Activated CD8-positive, alpha-beta T cell treated with anti-CD3 and anti-CD28 coated beads for 36 hours (primary cell): ENCODE data around the gene SPOCD1. TPM values are rescaled to one million over a fixed set of nuclear protein-coding genes. Genes with fewer than 3 reads are reported as not detected.

ENCODE experiments used
- ATAC-seq: fragments of 200-7000 bp; cut with Tn5 transposase; one replicate; pipeline ENCODE4 v1.10.0; 2021; ENCODE audit warnings: mild to moderate bottlenecking, moderate library complexity
- CTCF ChIA-PET: fragments of 350-600 bp; sonication (Branson Sonifier 250); formaldehyde crosslinking; loops from one replicate; lab custom pipeline; 2021; ENCODE audit warnings: antibody characterized with exemption; lab: Charles Lee
- POLR2A ChIA-PET: fragments of 350-600 bp; sonication (Branson Sonifier 250); formaldehyde crosslinking; loops from one replicate; lab custom pipeline; 2021; ENCODE audit warnings: antibody characterized with exemption; lab: Charles Lee
- DNase-seq: peaks from one replicate; pipeline ENCODE4 v3.0.0-alpha.2; 2020
- H3K27ac Mint-ChIP-seq: one replicate; pipeline ENCODE4 v1.8.0; 2021; ENCODE audit warnings: mild to moderate bottlenecking, mixed read lengths
- H3K27me3 Mint-ChIP-seq: one replicate; pipeline ENCODE4 v1.8.0; 2021; ENCODE audit warnings: mixed read lengths
- H3K36me3 Mint-ChIP-seq: one replicate; pipeline ENCODE4 v1.8.0; 2021; ENCODE audit warnings: low read depth, mixed read lengths
- H3K4me1 Mint-ChIP-seq: one replicate; pipeline ENCODE4 v1.8.0; 2021; ENCODE audit warnings: low read depth, mixed read lengths
- H3K4me3 Mint-ChIP-seq: one replicate; pipeline ENCODE4 v1.8.0; 2021; ENCODE audit warnings: mild to moderate bottlenecking, moderate library complexity, mixed read lengths
- H3K9me3 Mint-ChIP-seq: one replicate; pipeline ENCODE4 v1.8.0; 2021; ENCODE audit warnings: mixed read lengths
- CTCF ChIP-seq: fragments of 200-600 bp; IDR thresholded peaks from one replicate; pipeline ENCODE4 v1.8.0; 2022; ENCODE audit warnings: antibody characterized with exemption, mild to moderate bottlenecking
- intact Hi-C: fragments of 100-400 bp; cut with micrococcal nuclease; formaldehyde crosslinking; loops from one replicate; pipeline ENCODE4 v1.10.0; 2022
- total RNA-seq, 2 experiments: library from RNA; stranded (reverse); gene quantifications; one replicate each; pipeline ENCODE4 v1.2.3, GENCODE V29; 2021

The SPOCD1 gene
- total RNA-seq, 2 experiments from 2014 or later: not detected

GRCh38 chr1:31837451-31838158 is 21.8 kb upstream of the SPOCD1 start:
- ChIA-PET CTCF (interaction anchor here (3.1 kb wide), 1 partner anchor 126 kb away, joined by 16 read pairs; no protein-coding TSS in a partner anchor), POLR2A (interaction anchor here (0.8 kb wide), 1 partner anchor 43 kb away, joined by 3 read pairs; no protein-coding TSS in a partner anchor)
- no peak overlapping the region for H3K27ac Mint-ChIP-seq
- peaks cover 14% of the 10 kb centered on the region for H3K4me1 Mint-ChIP-seq
- ATAC-seq (no peak), DNase-seq (no peak)
- H3K4me3 Mint-ChIP-seq: no peak overlapping the region
- intact Hi-C loops: no loop called here
- no peaks in the 10 kb centered on the region for H3K9me3 Mint-ChIP-seq
- no peaks in the 10 kb centered on the region for H3K36me3 Mint-ChIP-seq
- H3K27me3 Mint-ChIP-seq: no peaks in the 10 kb centered on the region
- no peak for TF ChIP-seq CTCF

- TF ChIP-seq CTCF: no peak
- no peaks in the 10 kb centered on the region for H3K9me3 Mint-ChIP-seq
- H3K27ac Mint-ChIP-seq: no peak overlapping the region
- H3K4me3 Mint-ChIP-seq: no peak overlapping the region
- POLR2A ChIA-PET: interaction anchor here (0.8 to 2.0 kb wide), 3 partner anchors 12 to 44 kb away, joined by 3 to 10 read pairs (median 7); no protein-coding TSS in a partner anchor
- H3K27me3 Mint-ChIP-seq: no peaks in the 10 kb centered on the region
- no peak for ATAC-seq
- intact Hi-C loops: no loop called here
- no peak for DNase-seq
- H3K4me1 Mint-ChIP-seq: peaks cover 14% of the 10 kb centered on the region
- H3K36me3 Mint-ChIP-seq: no peaks in the 10 kb centered on the region
- CTCF ChIA-PET: interaction anchor here (1.1 to 3.1 kb wide), 4 partner anchors 76 to 167 kb away, joined by 3 to 16 read pairs (median 3); no protein-coding TSS in a partner anchor
Measured at GRCh38 chr1:31836638-31837037, 20.8 kb upstream of the SPOCD1 start.

GRCh38 chr1:31835415-31835814 is 19.6 kb upstream of the SPOCD1 start:
- H3K27me3 Mint-ChIP-seq: no peaks in the 10 kb centered on the region
- no peak overlapping the region for H3K27ac Mint-ChIP-seq
- ChIA-PET POLR2A (interaction anchor here (1.1 to 2.0 kb wide), 5 partner anchors 8 to 40 kb away, joined by 3 to 10 read pairs (median 4); no protein-coding TSS in a partner anchor), CTCF (interaction anchor here (0.6 to 1.4 kb wide), 3 partner anchors 99 to 197 kb away, joined by 3 to 4 read pairs (median 3); no protein-coding TSS in a partner anchor)
- intact Hi-C loops: no loop called here
- ATAC-seq (no peak), DNase-seq (no peak)
- no peaks in the 10 kb centered on the region for H3K9me3 Mint-ChIP-seq
- no peaks in the 10 kb centered on the region for H3K36me3 Mint-ChIP-seq
- peaks cover 14% of the 10 kb centered on the region for H3K4me1 Mint-ChIP-seq
- H3K4me3 Mint-ChIP-seq: no peak overlapping the region
- TF ChIP-seq CTCF: no peak

- Mint-ChIP-seq H3K4me3 (no peak overlapping the region), H3K9me3 (no peaks in the 10 kb centered on the region), H3K27ac (no peak overlapping the region), H3K4me1 (peaks cover 8% of the 10 kb centered on the region), H3K36me3 (no peaks in the 10 kb centered on the region), H3K27me3 (no peaks in the 10 kb centered on the region)
- peak; percentile 45 for ATAC-seq
- ChIA-PET CTCF (interaction anchor here (1.0 to 1.4 kb wide), 3 partner anchors 120 to 129 kb away, joined by 3 to 4 read pairs (median 3); no protein-coding TSS in a partner anchor), POLR2A (interaction anchor here (1.4 kb wide), 1 partner anchor 20 kb away, joined by 4 read pairs; no protein-coding TSS in a partner anchor)
- peak; percentile 46 for DNase-seq
- no peak for TF ChIP-seq CTCF
- intact Hi-C loops: no loop called here
Measured at GRCh38 chr1:31834501-31834900, 18.7 kb upstream of the SPOCD1 start.
